WTC11 (cell line): Measurements from ENCODE around the gene POLR3A. TPM values are rescaled to one million over a fixed set of nuclear protein-coding genes. Genes with fewer than 3 reads are reported as not detected.

ENCODE experiments used
- ATAC-seq: fragments of 200-7000 bp; cut with Tn5 transposase; 2 replicates; pipeline ENCODE4 v1.10.0; 2021; ENCODE audit warnings: mild to moderate bottlenecking, moderate library complexity
- CTCF ChIA-PET: fragments of 300-600 bp; sonication (Branson Sonifier 250); formaldehyde crosslinking; loops from one replicate; lab custom pipeline; 2021; ENCODE audit warnings: antibody characterized with exemption; lab: Charles Lee
- POLR2A ChIA-PET: fragments of 350-600 bp; sonication (Branson Sonifier 250); formaldehyde crosslinking; loops from one replicate; lab custom pipeline; 2021; ENCODE audit warnings: antibody characterized with exemption; lab: Charles Lee
- DNase-seq: peaks from one replicate; pipeline ENCODE4 v3.0.0; 2021; ENCODE audit warnings: low spot score
- H3K27ac Mint-ChIP-seq: 2 replicates; pipeline ENCODE4 v1.8.0; 2021; ENCODE audit warnings: mixed read lengths
- H3K27me3 Mint-ChIP-seq: 2 replicates; pipeline ENCODE4 v1.8.0; 2021; ENCODE audit warnings: low read depth, mild to moderate bottlenecking, moderate library complexity, mixed read lengths
- H3K36me3 Mint-ChIP-seq: 2 replicates; pipeline ENCODE4 v1.8.0; 2021; ENCODE audit warnings: mixed read lengths
- H3K4me1 Mint-ChIP-seq: 2 replicates; pipeline ENCODE4 v1.8.0; 2022; ENCODE audit warnings: mixed read lengths
- H3K4me3 Mint-ChIP-seq: 2 replicates; pipeline ENCODE4 v1.8.0; 2021; ENCODE audit warnings: mild to moderate bottlenecking, moderate library complexity, mixed read lengths
- H3K9me3 Mint-ChIP-seq: 2 replicates; pipeline ENCODE4 v1.8.0; 2021; ENCODE audit warnings: mixed read lengths
- ATF1 ChIP-seq: sonication (generic); formaldehyde crosslinking; IDR thresholded peaks from 2 replicates; pipeline ENCODE4 v1.8.1; 2023; ENCODE audit warnings: mild to moderate bottlenecking, moderate library complexity, missing genetic modification reagents
- CREM ChIP-seq: sonication (generic); formaldehyde crosslinking; IDR thresholded peaks from 2 replicates; pipeline ENCODE4 v1.8.1; 2022; ENCODE audit warnings: mild to moderate bottlenecking, missing genetic modification reagents, moderate library complexity
- CTCF ChIP-seq: fragments of 200-600 bp; IDR thresholded peaks from 2 replicates; pipeline ENCODE4 v1.8.0; 2022; ENCODE audit warnings: antibody characterized with exemption
- EMX1 ChIP-seq: fragments of 250-450 bp; sonication (Bioruptor Pico); IDR thresholded peaks from 2 replicates; pipeline ENCODE4 v1.8.0; 2021; ENCODE audit warnings: mild to moderate bottlenecking
- FOXJ3 ChIP-seq: sonication (generic); formaldehyde crosslinking; IDR thresholded peaks from 2 replicates; pipeline ENCODE4 v1.9.0; 2021; ENCODE audit warnings: missing genetic modification reagents, mild to moderate bottlenecking, borderline replicate concordance
- FOXK1 ChIP-seq: sonication (generic); formaldehyde crosslinking; IDR thresholded peaks from 2 replicates; pipeline ENCODE4 v1.8.0; 2022; ENCODE audit warnings: mild to moderate bottlenecking, moderate library complexity, missing genetic modification reagents
- FOXP1 ChIP-seq: sonication (generic); formaldehyde crosslinking; IDR thresholded peaks from 2 replicates; pipeline ENCODE4 v1.8.0; 2022; ENCODE audit warnings: missing genetic modification reagents, mild to moderate bottlenecking, moderate library complexity, borderline replicate concordance
- JAZF1 ChIP-seq: fragments of 250-450 bp; sonication (Bioruptor Pico); IDR thresholded peaks from 2 replicates; pipeline ENCODE4 v1.9.0; 2021; ENCODE audit warnings: moderate library complexity, mild to moderate bottlenecking, inconsistent platforms
- JUN ChIP-seq: sonication (generic); formaldehyde crosslinking; IDR thresholded peaks from 2 replicates; pipeline ENCODE4 v1.8.0; 2023; ENCODE audit warnings: mild to moderate bottlenecking, missing genetic modification reagents
- MAX ChIP-seq: sonication (generic); formaldehyde crosslinking; IDR thresholded peaks from 2 replicates; pipeline ENCODE4 v1.8.0; 2022; ENCODE audit warnings: mild to moderate bottlenecking, missing genetic modification reagents
- MLX ChIP-seq: sonication (generic); formaldehyde crosslinking; IDR thresholded peaks from 2 replicates; pipeline ENCODE4 v1.8.1; 2023; ENCODE audit warnings: mild to moderate bottlenecking, missing genetic modification reagents, moderate library complexity
- OVOL2 ChIP-seq: fragments of 250-450 bp; sonication (Bioruptor Pico); IDR thresholded peaks from 2 replicates; pipeline ENCODE4 v1.9.0; 2021; ENCODE audit warnings: mild to moderate bottlenecking, borderline replicate concordance
- PRRX2 ChIP-seq: fragments of 250-450 bp; sonication (Bioruptor Pico); IDR thresholded peaks from 2 replicates; pipeline ENCODE4 v1.8.0; 2021; ENCODE audit warnings: mild to moderate bottlenecking
- SMAD4 ChIP-seq: sonication (generic); formaldehyde crosslinking; IDR thresholded peaks from 2 replicates; pipeline ENCODE4 v1.8.0; 2022; ENCODE audit warnings: mild to moderate bottlenecking, missing genetic modification reagents
- ZNF317 ChIP-seq: sonication (generic); formaldehyde crosslinking; IDR thresholded peaks from 2 replicates; pipeline ENCODE4 v1.8.1; 2023; ENCODE audit warnings: low read depth, mild to moderate bottlenecking, moderate library complexity, missing genetic modification reagents, borderline replicate concordance
- ZNF396 ChIP-seq: fragments of 250-450 bp; sonication (Bioruptor Pico); IDR thresholded peaks from 2 replicates; pipeline ENCODE4 v1.8.0; 2021; ENCODE audit warnings: mild to moderate bottlenecking, moderate library complexity, borderline replicate concordance
- total RNA-seq: library from RNA; stranded (reverse); gene quantifications from 3 replicates; pipeline ENCODE4 v1.2.3, GENCODE V29; 2021
- TF ChIP-seq, protein P1 (sequence below): sonication (generic); formaldehyde crosslinking; IDR thresholded peaks from 2 replicates; pipeline ENCODE4 v1.8.0; 2022; ENCODE audit warnings: mild to moderate bottlenecking, missing genetic modification reagents
- TF ChIP-seq, protein P2 (sequence below): sonication (generic); formaldehyde crosslinking; IDR thresholded peaks from 2 replicates; pipeline ENCODE4 v1.8.1; 2023; ENCODE audit warnings: mild to moderate bottlenecking, missing genetic modification reagents
- TF ChIP-seq, protein P3 (sequence below): sonication (generic); formaldehyde crosslinking; IDR thresholded peaks from 2 replicates; pipeline ENCODE4 v1.8.1; 2022; ENCODE audit warnings: mild to moderate bottlenecking, missing genetic modification reagents, moderate library complexity, borderline replicate concordance
- TF ChIP-seq, protein P4 (sequence below): sonication (generic); formaldehyde crosslinking; IDR thresholded peaks from 2 replicates; pipeline ENCODE4 v1.8.1; 2022; ENCODE audit warnings: missing genetic modification reagents, borderline replicate concordance
- TF ChIP-seq, protein P5 (sequence below): fragments of 250-450 bp; sonication (Bioruptor Pico); IDR thresholded peaks from 2 replicates; pipeline ENCODE4 v1.9.0; 2021; ENCODE audit warnings: mild to moderate bottlenecking

POLR3A gene
- total RNA-seq, 1 experiment from 2014 or later = 32.2 TPM

DNA sequence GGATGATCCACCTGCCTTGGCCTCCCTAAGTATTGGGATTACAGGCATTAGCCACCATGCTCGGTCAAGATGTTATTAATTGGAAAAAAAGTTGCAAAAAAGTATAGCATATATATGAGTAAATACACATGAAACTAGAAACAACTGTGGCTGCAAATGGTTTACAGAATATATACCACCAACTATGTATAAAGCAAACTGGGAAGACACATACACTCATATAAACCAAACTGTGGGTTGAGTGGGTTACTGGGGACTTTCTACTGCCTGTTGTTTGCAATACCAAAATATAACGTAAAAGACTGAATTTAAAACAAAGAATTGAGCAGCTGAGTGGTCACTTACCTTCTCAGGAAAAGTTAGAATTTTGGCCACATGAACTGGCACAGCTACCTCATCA is 8.1 kb downstream of the POLR3A start:
- Mint-ChIP-seq H3K27me3 (no peaks in the 10 kb centered on the region), H3K4me1 (no peaks in the 10 kb centered on the region), H3K9me3 (no peaks in the 10 kb centered on the region), H3K27ac (no peak overlapping the region), H3K36me3 (peaks cover 75% of the 10 kb centered on the region), H3K4me3 (no peak overlapping the region)
- TF ChIP-seq OVOL2 (no peak), PRRX2 (CRISPR knock-in tag) (no peak), SMAD4 (no peak), FOXK1 (CRISPR knock-in tag) (no peak), EMX1 (no peak)
- TF ChIP-seq, protein P1, sequence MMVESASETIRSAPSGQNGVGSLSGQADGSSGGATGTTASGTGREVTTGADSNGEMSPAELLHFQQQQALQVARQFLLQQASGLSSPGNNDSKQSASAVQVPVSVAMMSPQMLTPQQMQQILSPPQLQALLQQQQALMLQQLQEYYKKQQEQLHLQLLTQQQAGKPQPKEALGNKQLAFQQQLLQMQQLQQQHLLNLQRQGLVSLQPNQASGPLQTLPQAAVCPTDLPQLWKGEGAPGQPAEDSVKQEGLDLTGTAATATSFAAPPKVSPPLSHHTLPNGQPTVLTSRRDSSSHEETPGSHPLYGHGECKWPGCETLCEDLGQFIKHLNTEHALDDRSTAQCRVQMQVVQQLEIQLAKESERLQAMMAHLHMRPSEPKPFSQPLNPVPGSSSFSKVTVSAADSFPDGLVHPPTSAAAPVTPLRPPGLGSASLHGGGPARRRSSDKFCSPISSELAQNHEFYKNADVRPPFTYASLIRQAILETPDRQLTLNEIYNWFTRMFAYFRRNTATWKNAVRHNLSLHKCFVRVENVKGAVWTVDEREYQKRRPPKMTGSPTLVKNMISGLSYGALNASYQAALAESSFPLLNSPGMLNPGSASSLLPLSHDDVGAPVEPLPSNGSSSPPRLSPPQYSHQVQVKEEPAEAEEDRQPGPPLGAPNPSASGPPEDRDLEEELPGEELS (CRISPR knock-in tag) = no peak
- TF ChIP-seq, protein P2, sequence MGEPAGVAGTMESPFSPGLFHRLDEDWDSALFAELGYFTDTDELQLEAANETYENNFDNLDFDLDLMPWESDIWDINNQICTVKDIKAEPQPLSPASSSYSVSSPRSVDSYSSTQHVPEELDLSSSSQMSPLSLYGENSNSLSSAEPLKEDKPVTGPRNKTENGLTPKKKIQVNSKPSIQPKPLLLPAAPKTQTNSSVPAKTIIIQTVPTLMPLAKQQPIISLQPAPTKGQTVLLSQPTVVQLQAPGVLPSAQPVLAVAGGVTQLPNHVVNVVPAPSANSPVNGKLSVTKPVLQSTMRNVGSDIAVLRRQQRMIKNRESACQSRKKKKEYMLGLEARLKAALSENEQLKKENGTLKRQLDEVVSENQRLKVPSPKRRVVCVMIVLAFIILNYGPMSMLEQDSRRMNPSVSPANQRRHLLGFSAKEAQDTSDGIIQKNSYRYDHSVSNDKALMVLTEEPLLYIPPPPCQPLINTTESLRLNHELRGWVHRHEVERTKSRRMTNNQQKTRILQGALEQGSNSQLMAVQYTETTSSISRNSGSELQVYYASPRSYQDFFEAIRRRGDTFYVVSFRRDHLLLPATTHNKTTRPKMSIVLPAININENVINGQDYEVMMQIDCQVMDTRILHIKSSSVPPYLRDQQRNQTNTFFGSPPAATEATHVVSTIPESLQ (CRISPR knock-in tag) = no peak
- TF ChIP-seq, protein P3, sequence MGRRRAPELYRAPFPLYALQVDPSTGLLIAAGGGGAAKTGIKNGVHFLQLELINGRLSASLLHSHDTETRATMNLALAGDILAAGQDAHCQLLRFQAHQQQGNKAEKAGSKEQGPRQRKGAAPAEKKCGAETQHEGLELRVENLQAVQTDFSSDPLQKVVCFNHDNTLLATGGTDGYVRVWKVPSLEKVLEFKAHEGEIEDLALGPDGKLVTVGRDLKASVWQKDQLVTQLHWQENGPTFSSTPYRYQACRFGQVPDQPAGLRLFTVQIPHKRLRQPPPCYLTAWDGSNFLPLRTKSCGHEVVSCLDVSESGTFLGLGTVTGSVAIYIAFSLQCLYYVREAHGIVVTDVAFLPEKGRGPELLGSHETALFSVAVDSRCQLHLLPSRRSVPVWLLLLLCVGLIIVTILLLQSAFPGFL (CRISPR knock-in tag) = no peak
- TF ChIP-seq, protein P4, sequence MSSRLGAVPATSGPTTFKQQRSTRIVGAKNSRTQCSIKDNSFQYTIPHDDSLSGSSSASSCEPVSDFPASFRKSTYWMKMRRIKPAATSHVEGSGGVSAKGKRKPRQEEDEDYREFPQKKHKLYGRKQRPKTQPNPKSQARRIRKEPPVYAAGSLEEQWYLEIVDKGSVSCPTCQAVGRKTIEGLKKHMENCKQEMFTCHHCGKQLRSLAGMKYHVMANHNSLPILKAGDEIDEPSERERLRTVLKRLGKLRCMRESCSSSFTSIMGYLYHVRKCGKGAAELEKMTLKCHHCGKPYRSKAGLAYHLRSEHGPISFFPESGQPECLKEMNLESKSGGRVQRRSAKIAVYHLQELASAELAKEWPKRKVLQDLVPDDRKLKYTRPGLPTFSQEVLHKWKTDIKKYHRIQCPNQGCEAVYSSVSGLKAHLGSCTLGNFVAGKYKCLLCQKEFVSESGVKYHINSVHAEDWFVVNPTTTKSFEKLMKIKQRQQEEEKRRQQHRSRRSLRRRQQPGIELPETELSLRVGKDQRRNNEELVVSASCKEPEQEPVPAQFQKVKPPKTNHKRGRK (CRISPR knock-in tag) = no peak
- DNase-seq (no peak), ATAC-seq (no peak)
- CTCF ChIA-PET = no interaction called here
- POLR2A ChIA-PET = no interaction called here

DNA sequence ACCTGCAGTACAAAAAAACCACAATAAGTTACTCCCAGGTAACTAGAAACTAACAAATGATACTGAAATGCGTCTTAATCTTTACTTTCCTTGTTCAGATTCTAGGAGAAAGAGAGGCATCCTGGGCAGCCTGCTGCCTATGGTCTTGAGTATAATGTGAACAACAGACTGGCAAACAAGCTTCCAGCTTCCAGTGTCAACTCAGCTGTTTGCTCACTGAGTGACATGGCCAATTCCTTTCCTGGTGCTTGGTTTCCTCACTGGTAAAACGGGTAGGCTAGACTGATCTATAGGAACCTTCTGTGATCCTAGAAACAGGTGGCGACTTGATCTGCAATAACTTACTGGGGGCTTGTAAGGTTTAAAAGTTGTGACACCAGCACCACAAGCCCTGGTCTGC is 10.1 kb downstream of the POLR3A start:
- TF ChIP-seq, protein P1 (CRISPR knock-in tag) = no peak
- no peak for TF ChIP-seq CREM (CRISPR knock-in tag)
- TF ChIP-seq ATF1 (CRISPR knock-in tag) = no peak
- TF ChIP-seq ZNF396 (CRISPR knock-in tag) = no peak
- no peak for TF ChIP-seq FOXP1 (CRISPR knock-in tag)
- TF ChIP-seq CTCF = no peak
- TF ChIP-seq JUN (CRISPR knock-in tag) = no peak
- no peak for TF ChIP-seq MLX (CRISPR knock-in tag)
- no peak for TF ChIP-seq FOXJ3 (CRISPR knock-in tag)
- no peak for TF ChIP-seq ZNF317 (CRISPR knock-in tag)
- TF ChIP-seq, protein P5, sequence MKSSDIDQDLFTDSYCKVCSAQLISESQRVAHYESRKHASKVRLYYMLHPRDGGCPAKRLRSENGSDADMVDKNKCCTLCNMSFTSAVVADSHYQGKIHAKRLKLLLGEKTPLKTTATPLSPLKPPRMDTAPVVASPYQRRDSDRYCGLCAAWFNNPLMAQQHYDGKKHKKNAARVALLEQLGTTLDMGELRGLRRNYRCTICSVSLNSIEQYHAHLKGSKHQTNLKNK (CRISPR knock-in tag) = no peak
- TF ChIP-seq JAZF1 (CRISPR knock-in tag) = no peak
- TF ChIP-seq MAX (CRISPR knock-in tag) = no peak

More for the DNA sequence above, 10.1 kb downstream of the POLR3A start:
- H3K36me3 Mint-ChIP-seq = peaks cover 71% of the 10 kb centered on the region
- H3K4me1 Mint-ChIP-seq = no peaks in the 10 kb centered on the region
- ATAC-seq (no peak), DNase-seq (no peak)
- H3K9me3 Mint-ChIP-seq = no peaks in the 10 kb centered on the region
- no peak overlapping the region for H3K27ac Mint-ChIP-seq
- CTCF ChIA-PET = interaction anchor here (0.7 kb wide), 1 partner anchor 182 kb away, joined by 8 read pairs; no protein-coding TSS in a partner anchor
- no peak overlapping the region for H3K4me3 Mint-ChIP-seq
- no peaks in the 10 kb centered on the region for H3K27me3 Mint-ChIP-seq
- POLR2A ChIA-PET = no interaction called here
